ENCODE measurements around the gene PTPRJ. TPM values are rescaled to one million over a fixed set of nuclear protein-coding genes. Genes with fewer than 3 reads are reported as not detected.

PTPRJ gene
- total RNA-seq, 4 donors from 2014 or later, result 9.8 to 17.8 (median 14.2) TPM

- no peak for DNase-seq (ENCODE audit: low spot score)
- no peak for ATAC-seq (ENCODE audit: low FRiP score)
- no peak for TF ChIP-seq CTCF (IDR thresholded peaks at IDR 0.05)
These were observed 53.6 kb downstream of the PTPRJ start for GRCh38 chr11:48033918-48034341.

- DNase-seq (ENCODE audit: low spot score) (no peak), ATAC-seq (ENCODE audit: low FRiP score) (peak; percentile 27)
- TF ChIP-seq CTCF (IDR thresholded peaks at IDR 0.05), result no peak
These were observed 54.8 kb downstream of the PTPRJ start for GRCh38 chr11:48034926-48035871.

- no peak for DNase-seq (ENCODE audit: low spot score)
- ATAC-seq (ENCODE audit: low FRiP score), result peak; percentile 70
- TF ChIP-seq CTCF (IDR thresholded peaks at IDR 0.05), result no peak
These were observed 55.7 kb downstream of the PTPRJ start for GRCh38 chr11:48036011-48036410.

GRCh38 chr11:48036466-48036865, 56.1 kb downstream of the PTPRJ start:
- TF ChIP-seq CTCF (IDR thresholded peaks at IDR 0.05), result no peak
- DNase-seq (ENCODE audit: low spot score) (no peak), ATAC-seq (ENCODE audit: low FRiP score) (peak; percentile 31)

- ATAC-seq (ENCODE audit: low FRiP score) (no peak), DNase-seq (ENCODE audit: low spot score) (no peak)
- no peak for TF ChIP-seq CTCF (IDR thresholded peaks at IDR 0.05)
These were observed 57.5 kb downstream of the PTPRJ start for GRCh38 chr11:48037709-48038468.

- no peak for DNase-seq (ENCODE audit: low spot score)
- ATAC-seq (ENCODE audit: low FRiP score), result no peak
- no peak for TF ChIP-seq CTCF (IDR thresholded peaks at IDR 0.05)
These were observed 60.6 kb downstream of the PTPRJ start for GRCh38 chr11:48040830-48041444.
